IMR-90 (cell line): Measurements from ENCODE around the gene ZNF670. TPM values are rescaled to one million over a fixed set of nuclear protein-coding genes. Genes with fewer than 3 reads are reported as not detected.
A peak's percentile ranks its signal among the peaks of the same experiment; 100 is the strongest.

ENCODE experiments used
- ATAC-seq: fragments of 200-7000 bp; cut with Tn5 transposase; 2 replicates; pipeline ENCODE4 v1.9.1; 2020; ENCODE audit warnings: low read depth, mild to moderate bottlenecking, moderate library complexity
- BruUV-seq: library from RNA; stranded (reverse); fragments of 400-500 nt; replicated peaks from 2 replicates; lab custom pipeline; 2021; lab: Mats Ljungman, UMichigan
- CTCF ChIA-PET: fragments of 300-600 bp; formaldehyde crosslinking; extraction: SDS; loops from one replicate; lab custom pipeline; 2021; ENCODE audit warnings: antibody characterized with exemption; lab: Yijun Ruan, JAX
- POLR2A ChIA-PET: fragments of 300-600 bp; sonication (Branson Sonifier 250); formaldehyde crosslinking; loops from one replicate; lab custom pipeline; 2022; ENCODE audit warnings: antibody characterized with exemption; ENCODE audit not compliant: unreplicated experiment; lab: Charles Lee
- DNase-seq: peaks from one replicate; pipeline ENCODE4 v3.0.0; 2013
- H2AFZ ChIP-seq: replicated peaks from 2 replicates; pipeline ENCODE3; 2013; ENCODE audit warnings: low read length, mild to moderate bottlenecking; ENCODE audit not compliant: poor library complexity
- H2AK5ac ChIP-seq: 2 replicates; pipeline ENCODE4 v1.6.1; 2013; ENCODE audit warnings: low read depth, low read length, inconsistent platforms
- H2AK9ac ChIP-seq: replicated peaks from 2 replicates; pipeline ENCODE3; 2013; ENCODE audit warnings: mild to moderate bottlenecking, low read depth, low read length, moderate library complexity; ENCODE audit not compliant: poor library complexity
- H2BK120ac ChIP-seq: 2 replicates; pipeline ENCODE4 v1.6.1; 2013; ENCODE audit warnings: low read depth, low read length, inconsistent platforms
- H2BK15ac ChIP-seq: 3 replicates; pipeline ENCODE4 v1.6.1; 2013; ENCODE audit warnings: low read depth, low read length, inconsistent platforms
- H2BK20ac ChIP-seq: 2 replicates; pipeline ENCODE4 v1.6.1; 2013; ENCODE audit warnings: low read depth, mild to moderate bottlenecking, inconsistent platforms, low read length, moderate library complexity
- H2BK5ac ChIP-seq: 2 replicates; pipeline ENCODE4 v1.6.1; 2013; ENCODE audit warnings: mild to moderate bottlenecking, low read depth, low read length, inconsistent platforms; ENCODE audit not compliant: poor library complexity, severe bottlenecking
- H3K14ac ChIP-seq: replicated peaks from 2 replicates; pipeline ENCODE4 v1.6.1; 2013; ENCODE audit warnings: low read depth, low read length, inconsistent platforms
- H3K18ac ChIP-seq: 2 replicates; pipeline ENCODE4 v1.6.1; 2013; ENCODE audit warnings: low read depth, low read length, control low read depth
- H3K23ac ChIP-seq: 2 replicates; pipeline ENCODE4 v1.6.1; 2013; ENCODE audit warnings: low read depth, low read length, inconsistent platforms
- H3K27ac ChIP-seq: 2 replicates; pipeline ENCODE4 v1.5.1; 2013; ENCODE audit warnings: mild to moderate bottlenecking, control low read depth, low read length; ENCODE audit not compliant: insufficient read depth
- H3K27me3 ChIP-seq: 2 replicates; pipeline ENCODE4 v1.6.1; 2013; ENCODE audit warnings: low read length; ENCODE audit not compliant: control insufficient read depth, insufficient read depth
- H3K36me3 ChIP-seq: 2 replicates; pipeline ENCODE4 v1.6.1; 2013; ENCODE audit warnings: low read length, mixed read lengths; ENCODE audit not compliant: control insufficient read depth, insufficient read depth
- H3K4ac ChIP-seq: 2 replicates; pipeline ENCODE4 v1.6.1; 2013; ENCODE audit warnings: low read depth, low read length, inconsistent platforms
- H3K4me1 ChIP-seq: 2 replicates; pipeline ENCODE4 v1.6.1; 2013; ENCODE audit warnings: low read length, mixed read lengths; ENCODE audit not compliant: control insufficient read depth, insufficient read depth
- H3K4me2 ChIP-seq: 2 replicates; pipeline ENCODE4 v1.6.1; 2013; ENCODE audit warnings: low read depth, mild to moderate bottlenecking, control low read depth, low read length, moderate library complexity
- H3K4me3 ChIP-seq: 2 replicates; pipeline ENCODE4 v1.5.1; 2013; ENCODE audit warnings: low read depth, mild to moderate bottlenecking, control low read depth, low read length, moderate library complexity; ENCODE audit not compliant: insufficient read depth
- H3K56ac ChIP-seq: 2 replicates; pipeline ENCODE4 v1.6.1; 2013; ENCODE audit warnings: low read length, inconsistent platforms; ENCODE audit not compliant: insufficient read depth; ENCODE audit errors: extremely low read depth
- H3K79me1 ChIP-seq, 2 experiments: 2 replicates each; pipeline ENCODE4 v1.6.1; 2013; ENCODE audit warnings: low read length in 2 of 2, inconsistent platforms in 1 of 2, low read depth in 1 of 2
- H3K9ac ChIP-seq: 2 replicates; pipeline ENCODE4 v1.6.1; 2013; ENCODE audit warnings: low read depth, low read length, control low read depth
- H3K9me1 ChIP-seq: 2 replicates; pipeline ENCODE4 v1.6.1; 2013; ENCODE audit warnings: low read length, inconsistent platforms; ENCODE audit not compliant: insufficient read depth
- H3K9me3 ChIP-seq: 2 replicates; pipeline ENCODE4 v1.6.1; 2013; ENCODE audit warnings: low read length; ENCODE audit not compliant: control insufficient read depth, insufficient read depth
- H4K20me1 ChIP-seq: 2 replicates; pipeline ENCODE4 v1.6.1; 2013; ENCODE audit warnings: low read length, inconsistent platforms; ENCODE audit not compliant: insufficient read depth
- H4K5ac ChIP-seq: 2 replicates; pipeline ENCODE4 v1.6.1; 2013; ENCODE audit warnings: mild to moderate bottlenecking, low read depth, low read length, control low read depth
- H4K8ac ChIP-seq, 2 experiments: 2 replicates each; pipeline ENCODE4 v1.6.1; 2013; ENCODE audit warnings: low read depth in 2 of 2, low read length in 2 of 2, control low read depth in 1 of 2, inconsistent platforms in 1 of 2
- H4K91ac ChIP-seq: 2 replicates; pipeline ENCODE4 v1.6.1; 2013; ENCODE audit warnings: low read depth, low read length, inconsistent platforms; ENCODE audit not compliant: insufficient read depth
- BHLHE40 ChIP-seq: fragments of 150-350 bp; IDR thresholded peaks from 2 replicates; pipeline ENCODE4 v1.6.1; 2016; ENCODE audit warnings: mild to moderate bottlenecking, low read depth, low read length
- CEBPB ChIP-seq: IDR thresholded peaks from 2 replicates; pipeline ENCODE4 v1.6.1; 2012; ENCODE audit warnings: low read depth, low read length, improper control_type of control experiment
- CHD1 ChIP-seq: IDR thresholded peaks from 2 replicates; pipeline ENCODE4 v1.6.1; 2012; ENCODE audit warnings: low read depth, low read length, improper control_type of control experiment
- CTCF ChIP-seq: conservative IDR thresholded peaks from 2 replicates; pipeline ENCODE4 v1.5.1; 2012; ENCODE audit warnings: mild to moderate bottlenecking, low read depth, low read length, improper control_type of control experiment
- FOS ChIP-seq: fragments of 150-350 bp; IDR thresholded peaks from 2 replicates; pipeline ENCODE4 v1.6.1; 2016; ENCODE audit warnings: low read depth, low read length
- MAFK ChIP-seq: IDR thresholded peaks from 2 replicates; pipeline ENCODE4 v1.6.1; 2012; ENCODE audit warnings: low read depth, low read length, improper control_type of control experiment
- MAZ ChIP-seq: IDR thresholded peaks from 2 replicates; pipeline ENCODE4 v1.6.1; 2012; ENCODE audit warnings: low read depth, mild to moderate bottlenecking, low read length, improper control_type of control experiment, moderate library complexity, borderline replicate concordance
- MXI1 ChIP-seq: IDR thresholded peaks from 2 replicates; pipeline ENCODE4 v1.6.1; 2012; ENCODE audit warnings: low read depth, mild to moderate bottlenecking, low read length, moderate library complexity, borderline replicate concordance
- NFE2L2 ChIP-seq: fragments of 150-350 bp; IDR thresholded peaks from 2 replicates; pipeline ENCODE4 v1.6.1; 2016; ENCODE audit warnings: low read depth, mild to moderate bottlenecking, low read length
- POLR2A ChIP-seq: IDR thresholded peaks from 2 replicates; pipeline ENCODE4 v1.6.1; 2012; ENCODE audit warnings: mild to moderate bottlenecking, low read depth, low read length
- RAD21 ChIP-seq: IDR thresholded peaks from 2 replicates; pipeline ENCODE4 v1.6.1; 2012; ENCODE audit warnings: low read length, improper control_type of control experiment
- RCOR1 ChIP-seq: IDR thresholded peaks from 2 replicates; pipeline ENCODE4 v1.6.1; 2012; ENCODE audit warnings: mild to moderate bottlenecking, low read length, improper control_type of control experiment; ENCODE audit not compliant: insufficient replicate concordance
- RFX5 ChIP-seq: IDR thresholded peaks from 2 replicates; pipeline ENCODE4 v1.8.0; 2012; ENCODE audit warnings: low read depth, mild to moderate bottlenecking, low read length, moderate library complexity
- SMC3 ChIP-seq: fragments of 150-350 bp; IDR thresholded peaks from 2 replicates; pipeline ENCODE4 v1.6.1; 2016; ENCODE audit warnings: low read depth, mild to moderate bottlenecking, antibody characterized with exemption, low read length, moderate library complexity
- USF2 ChIP-seq: fragments of 150-350 bp; IDR thresholded peaks from 2 replicates; pipeline ENCODE4 v1.6.1; 2017; ENCODE audit warnings: mild to moderate bottlenecking, antibody characterized with exemption, low read length, low read depth
- WGBS, 2 experiments: methylation state at CpG; one replicate each; pipeline versions ENCODE4 v1.1.5 to v1.1.7; 2013; ENCODE audit warnings: missing lambda C conversion rate in 2 of 2; ENCODE audit not compliant: insufficient read length in 1 of 2; ENCODE audit errors: extremely low coverage in 2 of 2; 5-methylcytosine and 5-hydroxymethylcytosine counted together
- dilution Hi-C: fragments of 300-500 bp; cut with HindIII; formaldehyde crosslinking; loops from one replicate; pipeline ENCODE4 v1.14.3; 2018; ENCODE audit warnings: low sequenced_read_pairs; ENCODE audit not compliant: unreplicated experiment
- in situ Hi-C: fragments of 300-500 bp; cut with MboI; formaldehyde crosslinking; loops from 3 replicates; pipeline ENCODE4 v1.14.3; 2019; ENCODE audit warnings: low sequenced_read_pairs, inconsistent platforms, mixed read lengths
- intact Hi-C: fragments of 100-400 bp; cut with micrococcal nuclease; formaldehyde crosslinking; loops from 2 replicates; pipeline ENCODE4 v1.10.0; 2022
- polyA plus RNA-seq, 3 experiments: library from polyadenylated mRNA; depleted of rRNA; stranded (reverse); fragments of >200 nt; gene quantifications; 2 replicates each; pipeline ENCODE4 v1.2.3, GENCODE V29; 2012; ENCODE audit warnings: low replicate concordance in 1 of 3
- total RNA-seq: library from RNA; depleted of rRNA; stranded (reverse); fragments of >200 nt; gene quantifications from 2 replicates; pipeline ENCODE4 v1.2.3, GENCODE V29; 2012
- TF ChIP-seq, protein P1 (sequence below): fragments of 150-350 bp; IDR thresholded peaks from 2 replicates; pipeline ENCODE4 v1.6.1; 2016; ENCODE audit warnings: low read depth, mild to moderate bottlenecking, low read length, moderate library complexity, borderline replicate concordance

Gene ZNF670
- total and polyA plus RNA-seq, 2 of the 4 experiments (the other 2 are of a cell fraction) = 1.8 to 4.5 TPM

GRCh38 chr1:247111259-247111699 is 32.7 kb upstream of the ZNF670 start:
- BruUV-seq = no TSS peak
- Histone ChIP-seq H3K27ac (peak overlapping the region; percentile 28), H3K9me1 (no peaks in the 10 kb centered on the region; the same call in 1 of the 2 replicates), H3K4ac (peak overlapping the region; percentile 45; the same call in 1 of the 2 replicates), H3K23ac (no peak overlapping the region), H2AFZ (peak overlapping the region; percentile 100), H2BK5ac (peak overlapping the region; percentile 0), H4K8ac (peak overlapping the region in 1 of 2 experiments; percentile 25; a peak in 3 of 4 replicates), H3K9me3 (no peaks in the 10 kb centered on the region), H3K14ac (no peak overlapping the region), H3K79me1 (peaks cover 0 to 7% of the 10 kb centered on the region in 2 experiments; a peak in 1 of 4 replicates), H3K4me2 (peak overlapping the region; percentile 81), H2BK120ac (no peak overlapping the region), H3K9ac (peak overlapping the region; percentile 59), H3K18ac (no peak overlapping the region), H2BK15ac (no peak overlapping the region), H3K27me3 (no peaks in the 10 kb centered on the region), H4K91ac (0 out of 2 replicates have a peak overlapping the region, but pooled peaks have one; percentile 9), H2BK20ac (no peak overlapping the region), H3K36me3 (no peaks in the 10 kb centered on the region), H3K4me1 (no peaks in the 10 kb centered on the region; the same call in 1 of the 2 replicates), H2AK5ac (no peak overlapping the region), H4K20me1 (no peaks in the 10 kb centered on the region; the same call in 1 of the 2 replicates), H3K4me3 (peak overlapping the region; percentile 60), H4K5ac (no peak overlapping the region), H3K56ac (no peak overlapping the region), H2AK9ac (peak overlapping the region; percentile 84)
- no peak for TF ChIP-seq RAD21
- TF ChIP-seq RCOR1 = no peak
- no peak for TF ChIP-seq MAZ
- no peak for TF ChIP-seq CEBPB
- TF ChIP-seq CHD1 = no peak
- TF ChIP-seq MAFK = no peak
- no peak for TF ChIP-seq POLR2A
- no peak for TF ChIP-seq NFE2L2
- TF ChIP-seq MXI1 = no peak
- no peak for TF ChIP-seq USF2
- TF ChIP-seq, protein P1, sequence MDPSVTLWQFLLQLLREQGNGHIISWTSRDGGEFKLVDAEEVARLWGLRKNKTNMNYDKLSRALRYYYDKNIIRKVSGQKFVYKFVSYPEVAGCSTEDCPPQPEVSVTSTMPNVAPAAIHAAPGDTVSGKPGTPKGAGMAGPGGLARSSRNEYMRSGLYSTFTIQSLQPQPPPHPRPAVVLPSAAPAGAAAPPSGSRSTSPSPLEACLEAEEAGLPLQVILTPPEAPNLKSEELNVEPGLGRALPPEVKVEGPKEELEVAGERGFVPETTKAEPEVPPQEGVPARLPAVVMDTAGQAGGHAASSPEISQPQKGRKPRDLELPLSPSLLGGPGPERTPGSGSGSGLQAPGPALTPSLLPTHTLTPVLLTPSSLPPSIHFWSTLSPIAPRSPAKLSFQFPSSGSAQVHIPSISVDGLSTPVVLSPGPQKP = no peak
- no peak for TF ChIP-seq SMC3
- TF ChIP-seq RFX5 = no peak
- TF ChIP-seq CTCF = no peak
- no peak for TF ChIP-seq BHLHE40
- TF ChIP-seq FOS = no peak
- WGBS, 2 experiments = 2% methylated on average over 10 of the region's 62 CpGs; no CpG with 5 or more reads in 1 of the 2 experiments
- DNase-seq = no peak
- ChIA-PET POLR2A (no interaction called here), CTCF (no interaction called here)
- dilution Hi-C loops = no loop called here
- intact Hi-C loops = no loop called here
- peak; percentile 60 for ATAC-seq
- in situ Hi-C loops = no loop called here
